Measurements from ENCODE around the gene PAN3. TPM values are rescaled to one million over a fixed set of nuclear protein-coding genes. Genes with fewer than 3 reads are reported as not detected.

PAN3 gene
- total RNA-seq, 4 donors from 2014 or later, result 41.7 to 68.3 (median 42.2) TPM

DNA sequence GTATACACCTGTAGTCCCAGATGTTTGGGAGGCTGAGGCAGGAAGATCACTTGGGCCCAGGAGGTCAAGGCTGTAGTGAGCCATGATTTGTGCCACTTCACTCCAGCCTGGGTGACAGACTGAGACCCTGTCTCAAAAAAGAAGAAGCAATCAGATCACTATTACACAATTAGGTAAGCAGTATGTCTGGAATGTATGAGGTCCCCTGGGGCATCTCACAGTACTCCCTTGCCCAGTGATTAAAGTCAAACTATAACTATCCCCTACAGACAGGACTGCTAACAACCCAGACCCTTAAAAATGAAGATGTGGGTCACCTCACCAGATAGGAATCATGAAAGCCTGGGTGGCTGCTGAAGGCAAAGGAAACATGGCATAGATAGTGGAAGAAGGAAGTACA lies 9.4 kb upstream of the PAN3 start:
- H3K9me3 ChIP-seq, result no peaks in the 10 kb centered on the region
- H3K4me1 ChIP-seq, result no peaks in the 10 kb centered on the region
- H3K27ac ChIP-seq, result no peak overlapping the region
- DNase-seq (ENCODE audit: low spot score in 2 of 2), result no peak
- H3K36me3 ChIP-seq, result no peaks in the 10 kb centered on the region
- no peak overlapping the region for H3K4me3 ChIP-seq
- TF ChIP-seq, protein P1, sequence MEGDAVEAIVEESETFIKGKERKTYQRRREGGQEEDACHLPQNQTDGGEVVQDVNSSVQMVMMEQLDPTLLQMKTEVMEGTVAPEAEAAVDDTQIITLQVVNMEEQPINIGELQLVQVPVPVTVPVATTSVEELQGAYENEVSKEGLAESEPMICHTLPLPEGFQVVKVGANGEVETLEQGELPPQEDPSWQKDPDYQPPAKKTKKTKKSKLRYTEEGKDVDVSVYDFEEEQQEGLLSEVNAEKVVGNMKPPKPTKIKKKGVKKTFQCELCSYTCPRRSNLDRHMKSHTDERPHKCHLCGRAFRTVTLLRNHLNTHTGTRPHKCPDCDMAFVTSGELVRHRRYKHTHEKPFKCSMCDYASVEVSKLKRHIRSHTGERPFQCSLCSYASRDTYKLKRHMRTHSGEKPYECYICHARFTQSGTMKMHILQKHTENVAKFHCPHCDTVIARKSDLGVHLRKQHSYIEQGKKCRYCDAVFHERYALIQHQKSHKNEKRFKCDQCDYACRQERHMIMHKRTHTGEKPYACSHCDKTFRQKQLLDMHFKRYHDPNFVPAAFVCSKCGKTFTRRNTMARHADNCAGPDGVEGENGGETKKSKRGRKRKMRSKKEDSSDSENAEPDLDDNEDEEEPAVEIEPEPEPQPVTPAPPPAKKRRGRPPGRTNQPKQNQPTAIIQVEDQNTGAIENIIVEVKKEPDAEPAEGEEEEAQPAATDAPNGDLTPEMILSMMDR (IDR thresholded peaks at IDR 0.05), result no peak
- no peak for TF ChIP-seq EP300 (IDR thresholded peaks at IDR 0.05)
- no peak for TF ChIP-seq POLR2AphosphoS5 (IDR thresholded peaks at IDR 0.05)
- TF ChIP-seq POLR2A (IDR thresholded peaks at IDR 0.05), result no peak
- no peaks in the 10 kb centered on the region for H3K27me3 ChIP-seq

DNA sequence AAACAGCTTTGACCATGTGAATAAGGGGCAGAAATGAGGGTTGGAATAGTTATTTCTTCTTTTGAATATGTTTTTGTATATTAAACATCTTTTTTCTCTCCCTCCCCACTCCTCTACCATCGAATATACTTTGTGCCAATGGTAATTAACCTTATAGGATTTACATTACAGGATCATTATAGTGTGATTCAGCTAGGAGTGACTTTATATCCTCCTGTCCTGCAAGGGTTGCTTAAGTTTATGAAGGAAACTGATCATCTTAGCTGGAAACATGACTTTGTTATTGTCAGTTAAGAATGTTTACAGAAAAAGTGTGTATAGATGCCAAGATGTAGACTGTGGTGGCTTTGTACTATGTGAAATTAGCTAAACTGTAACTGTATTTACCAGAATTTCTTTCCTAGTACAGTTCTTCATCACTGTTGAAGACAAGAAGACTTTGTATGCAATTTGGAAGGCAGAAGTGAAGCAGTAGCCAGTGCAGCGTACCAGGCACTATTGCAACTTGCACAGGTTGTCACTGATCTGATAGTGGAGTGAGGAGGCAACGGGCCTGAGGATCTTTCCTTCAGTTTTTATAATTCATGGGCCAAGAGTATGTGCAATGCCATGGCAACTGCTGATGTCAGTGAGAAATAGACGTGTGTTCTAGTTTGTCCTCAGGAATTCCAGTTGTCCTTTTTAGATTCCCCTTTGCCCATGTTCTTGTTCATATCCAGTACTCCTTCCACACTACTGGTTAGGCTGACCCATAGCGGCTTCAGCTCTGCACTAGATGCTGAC lies 8.2 kb upstream of the PAN3 start:
- Histone ChIP-seq H3K9me3 (no peaks in the 10 kb centered on the region), H3K4me1 (no peaks in the 10 kb centered on the region), H3K36me3 (no peaks in the 10 kb centered on the region), H3K27ac (no peak overlapping the region), H3K27me3 (no peaks in the 10 kb centered on the region), H3K4me3 (no peak overlapping the region)
- no peak for DNase-seq (ENCODE audit: low spot score in 2 of 2)
- no peak for TF ChIP-seq EP300 (IDR thresholded peaks at IDR 0.05)
- no peak for TF ChIP-seq POLR2A (IDR thresholded peaks at IDR 0.05)
- TF ChIP-seq, protein P1 (IDR thresholded peaks at IDR 0.05), result no peak
- no peak for TF ChIP-seq POLR2AphosphoS5 (IDR thresholded peaks at IDR 0.05)
- 67% methylated on average over 5 of the region's 5 CpGs for WGBS

DNA sequence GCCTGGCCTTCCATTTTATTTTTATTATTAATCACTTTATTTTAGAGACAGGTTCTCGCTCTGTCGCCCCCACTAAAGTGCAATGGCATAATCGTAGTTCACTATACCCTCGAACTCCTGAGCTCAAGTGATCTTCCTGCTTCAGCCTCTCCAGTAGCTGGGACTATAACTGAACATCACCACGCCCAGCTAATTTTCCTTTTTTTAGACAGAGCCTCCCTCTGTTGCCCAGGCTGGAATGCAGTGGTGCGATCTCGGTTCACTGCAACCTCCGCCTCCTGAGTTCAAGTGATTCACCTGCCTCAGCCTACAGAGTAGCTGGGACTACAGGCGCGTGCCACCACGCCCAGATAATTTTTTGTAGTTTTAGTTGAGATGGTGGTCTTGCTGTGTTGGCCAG lies 6.7 kb upstream of the PAN3 start:
- no peak for TF ChIP-seq EP300 (IDR thresholded peaks at IDR 0.05)
- TF ChIP-seq, protein P1 (IDR thresholded peaks at IDR 0.05), result no peak
- no peak for TF ChIP-seq POLR2A (IDR thresholded peaks at IDR 0.05)
- TF ChIP-seq POLR2AphosphoS5 (IDR thresholded peaks at IDR 0.05), result no peak
- WGBS, result 89% methylated on average over 11 of the region's 11 CpGs
- H3K4me1 ChIP-seq, result no peaks in the 10 kb centered on the region

DNA sequence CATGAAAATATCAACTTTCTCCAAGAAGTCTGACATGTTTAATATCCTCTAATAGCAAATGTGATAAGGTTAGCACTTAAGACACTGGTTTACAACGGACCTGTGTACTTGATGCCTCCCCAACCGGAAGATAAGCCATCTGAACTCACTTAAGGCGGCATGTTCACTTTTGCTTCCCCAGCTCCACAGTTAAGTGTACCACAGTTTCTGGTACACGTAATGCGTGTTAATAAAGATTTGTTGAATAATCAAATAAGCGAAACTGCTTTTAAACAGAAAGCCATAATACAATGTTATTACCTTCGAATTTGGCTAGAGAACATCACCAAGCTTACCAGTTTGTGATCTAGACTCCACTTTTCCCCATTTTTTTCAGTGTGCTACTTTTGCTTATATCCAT lies 1.4 kb upstream of the PAN3 start:
- no peaks in the 10 kb centered on the region for H3K27me3 ChIP-seq
- H3K9me3 ChIP-seq, result no peaks in the 10 kb centered on the region
- no peak for DNase-seq (ENCODE audit: low spot score in 2 of 2)
- peaks cover 27% of the 10 kb centered on the region for H3K4me1 ChIP-seq
- TF ChIP-seq, protein P1 (IDR thresholded peaks at IDR 0.05), result no peak
- TF ChIP-seq POLR2AphosphoS5 (IDR thresholded peaks at IDR 0.05), result no peak
- no peak for TF ChIP-seq POLR2A (IDR thresholded peaks at IDR 0.05)
- TF ChIP-seq EP300 (IDR thresholded peaks at IDR 0.05), result no peak
- H3K27ac ChIP-seq, result no peak overlapping the region
- peak overlapping the region; percentile 96 for H3K4me3 ChIP-seq
- H3K36me3 ChIP-seq, result no peaks in the 10 kb centered on the region
- WGBS, result 33% methylated on average over 7 of the region's 7 CpGs

More for the DNA sequence above, 6.7 kb upstream of the PAN3 start:
- H3K9me3 ChIP-seq, result no peaks in the 10 kb centered on the region
- H3K4me3 ChIP-seq, result no peak overlapping the region
- H3K36me3 ChIP-seq, result no peaks in the 10 kb centered on the region
- DNase-seq (ENCODE audit: low spot score in 2 of 2), result no peak
- no peaks in the 10 kb centered on the region for H3K27me3 ChIP-seq
- no peak overlapping the region for H3K27ac ChIP-seq

DNA sequence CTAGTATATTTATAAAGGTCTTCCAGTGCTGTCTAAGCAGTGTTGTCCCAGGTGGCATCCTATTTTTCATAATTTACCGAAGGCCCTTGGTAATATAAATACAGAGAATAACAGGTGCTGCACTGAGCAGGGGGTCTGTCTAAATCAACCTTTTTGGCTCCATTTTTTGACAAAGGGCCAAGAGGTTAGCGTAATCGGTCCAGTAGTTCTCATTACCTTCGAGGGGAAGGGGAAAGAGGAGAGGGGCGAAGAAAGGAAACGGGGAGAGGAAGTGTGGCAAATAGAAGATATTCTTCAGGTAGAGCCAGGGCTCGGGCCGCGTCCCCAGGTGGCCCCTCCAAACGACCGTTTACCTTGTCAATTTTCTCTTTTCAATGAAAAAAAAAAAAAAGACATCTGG lies 749 bp upstream of the PAN3 start:
- peak overlapping the region; percentile 98 for H3K27ac ChIP-seq
- H3K36me3 ChIP-seq, result no peaks in the 10 kb centered on the region
- no peaks in the 10 kb centered on the region for H3K27me3 ChIP-seq
- WGBS, result under 1% methylated on average over 11 of the region's 11 CpGs
- DNase-seq (ENCODE audit: low spot score in 2 of 2), result no peak
- H3K4me3 ChIP-seq, result peak overlapping the region; percentile 96
- peaks cover 27% of the 10 kb centered on the region for H3K4me1 ChIP-seq
- TF ChIP-seq POLR2AphosphoS5 (IDR thresholded peaks at IDR 0.05) (no peak), POLR2A (IDR thresholded peaks at IDR 0.05) (no peak), EP300 (IDR thresholded peaks at IDR 0.05) (no peak)
- TF ChIP-seq, protein P1 (IDR thresholded peaks at IDR 0.05), result no peak
- H3K9me3 ChIP-seq, result no peaks in the 10 kb centered on the region
